Gastrocnemius medialis (tissue), 4 donors: ENCODE results near the gene ADAP1. TPM values are rescaled to one million over a fixed set of nuclear protein-coding genes. Genes with fewer than 3 reads are reported as not detected.

Experiments
- ATAC-seq, 2 donors: fragments of 150-250 bp; one replicate each; pipeline ENCODE4 v1.9.1; 2016
- DNase-seq, 2 donors: peaks; one replicate each; pipeline ENCODE4 v3.0.0-alpha.2; 2019
- H3K27ac ChIP-seq, 4 donors: fragments of 200-600 bp; sonication (generic); 1 replicate in 1 of 4; 2 replicates in 3 of 4; pipeline ENCODE4 v1.5.1; 2016 to 2018; ENCODE audit warnings: mild to moderate bottlenecking in 2 of 4, moderate library complexity in 1 of 4
- H3K27me3 ChIP-seq, 3 donors: fragments of 200-600 bp; sonication (generic) in 2 of 3; 1 replicate in 1 of 3; 2 replicates in 2 of 3; pipeline versions ENCODE4 v1.5.1 to v1.6.0; 2016 to 2019; ENCODE audit warnings: mild to moderate bottlenecking in 1 of 3, moderate library complexity in 1 of 3
- H3K36me3 ChIP-seq, 2 donors: fragments of 200-600 bp; sonication (generic) in 1 of 2; one replicate each; pipeline ENCODE4 v1.5.1; 2017 to 2018
- H3K4me1 ChIP-seq, 2 donors: fragments of 200-600 bp; sonication (generic) in 1 of 2; one replicate each; pipeline ENCODE4 v1.5.1; 2016 to 2017; ENCODE audit warnings: mild to moderate bottlenecking in 2 of 2
- H3K4me3 ChIP-seq, 4 donors: fragments of 200-600 bp; sonication (generic) in 3 of 4; 1 replicate in 1 of 4; 2 replicates in 3 of 4; pipeline ENCODE4 v1.5.1; 2016 to 2019; ENCODE audit warnings: mild to moderate bottlenecking in 2 of 4
- H3K9me3 ChIP-seq, 3 donors: fragments of 200-600 bp; sonication (generic) in 2 of 3; 1 replicate in 1 of 3; 2 replicates in 2 of 3; pipeline ENCODE4 v1.5.1; 2016 to 2019
- POLR2A ChIP-seq, 2 donors: fragments of 450-650 bp; IDR thresholded peaks; one replicate each; pipeline ENCODE4 v1.6.1; 2017; ENCODE audit warnings: antibody characterized with exemption in 2 of 2, mild to moderate bottlenecking in 2 of 2, moderate library complexity in 2 of 2
- in situ Hi-C, 4 donors: fragments of 200-750 bp; cut with MboI; loops; one replicate each; pipeline versions ENCODE4 v1.15.0 to v1.8.0; 2017; ENCODE audit warnings: low sequenced_read_pairs in 4 of 4
- intact Hi-C: fragments of 100-400 bp; cut with DNase I; formaldehyde crosslinking; loops from one replicate; pipeline ENCODE4 v1.15.1; 2023; ENCODE audit warnings: low total_unique reads
- total RNA-seq, 4 donors: library from RNA; depleted of rRNA; stranded (reverse); fragments of >200 nt; gene quantifications; one replicate each; pipeline versions ENCODE4 v1.1.0 to v1.2.3, GENCODE V29; 2016
- TF ChIP-seq, protein P1 (sequence below), 5 experiments: fragments of 450-650 bp in 3 of 5; fragments of 200-600 bp in 2 of 5; sonication (generic) in 2 of 5; IDR thresholded peaks in 4 of 5; conservative IDR thresholded peaks in 1 of 5; 1 replicate in 4 of 5; 2 replicates in 1 of 5; pipeline ENCODE4 v1.5.1; 2016 to 2019; ENCODE audit warnings: antibody characterized with exemption in 5 of 5, mild to moderate bottlenecking in 3 of 5, moderate library complexity in 3 of 5

Gene ADAP1
- total RNA-seq, 4 donors from 2014 or later: 0.71 to 5.0 (median 1.1) TPM

DNA sequence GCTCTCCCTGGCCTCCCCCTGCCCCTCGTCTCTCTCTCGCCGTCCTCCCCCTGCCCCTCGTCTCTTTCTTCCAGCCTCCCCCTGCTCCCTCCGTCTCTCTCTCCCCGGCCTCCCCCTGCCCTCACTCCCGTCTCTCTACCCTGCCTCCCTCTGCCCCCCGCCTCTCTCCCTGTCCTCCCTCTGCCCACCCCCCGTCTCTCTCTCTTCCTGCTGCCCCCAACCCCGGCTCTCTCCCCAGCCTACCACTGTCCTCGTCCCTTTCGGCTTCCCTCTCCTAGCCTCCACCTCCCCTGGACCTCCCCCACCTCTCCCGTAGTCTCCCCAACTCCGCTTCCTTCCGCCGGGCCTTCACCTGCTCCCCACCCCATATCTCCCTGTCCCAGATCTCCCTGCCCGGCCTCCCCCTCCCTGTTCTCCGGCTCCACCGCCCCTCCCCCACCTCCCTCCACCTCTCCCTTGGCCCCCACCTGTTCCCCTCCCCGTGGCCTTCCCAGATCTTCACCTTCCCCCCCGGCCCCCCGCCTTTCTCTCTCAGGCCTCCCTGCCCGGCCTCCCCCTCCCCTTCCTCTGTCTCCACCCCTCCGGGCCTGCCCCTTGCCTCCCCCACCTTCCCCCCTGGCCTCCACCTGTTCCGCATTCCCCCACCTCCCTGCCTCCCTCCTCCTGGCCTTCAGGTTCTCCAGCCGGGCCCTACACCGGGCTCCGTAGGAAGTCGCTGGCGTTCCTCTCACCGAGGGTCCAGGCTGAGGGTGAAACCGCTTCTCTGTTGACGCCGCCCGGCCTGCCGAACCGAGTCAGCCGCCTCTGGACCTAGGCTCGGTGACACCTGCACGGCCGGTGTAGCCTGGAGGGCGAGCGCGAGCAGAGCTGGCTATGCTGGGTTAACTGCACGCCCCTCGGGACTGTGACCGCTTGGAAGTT lies 76.9 kb downstream of the ADAP1 start:
- peak overlapping the region; percentile 94 to 97 (median 95) for H3K27ac ChIP-seq
- no peaks in the 10 kb centered on the region for H3K9me3 ChIP-seq
- no peak for DNase-seq
- H3K4me1 ChIP-seq: peaks cover 68 to 73% of the 10 kb centered on the region in 2 donors
- peaks cover 0 to 3% of the 10 kb centered on the region in 2 donors for H3K36me3 ChIP-seq
- intact Hi-C loops: loop anchor here (5.0 to 10.0 kb wide), 5 partner anchors 150 to 685 kb away; partner anchors contain the start of genes FAM20C and GPR146
- H3K27me3 ChIP-seq: no peaks in the 10 kb centered on the region
- in situ Hi-C loops: loop anchor here in 3 of 4 donors (10.0 kb wide), 2 partner anchors 53 to 93 kb away; no protein-coding TSS in a partner anchor
- ATAC-seq: no peak
- peak overlapping the region; percentile 80 to 91 (median 86) for H3K4me3 ChIP-seq
- TF ChIP-seq POLR2A (IDR thresholded peaks at IDR 0.05): no peak
- TF ChIP-seq, protein P1, sequence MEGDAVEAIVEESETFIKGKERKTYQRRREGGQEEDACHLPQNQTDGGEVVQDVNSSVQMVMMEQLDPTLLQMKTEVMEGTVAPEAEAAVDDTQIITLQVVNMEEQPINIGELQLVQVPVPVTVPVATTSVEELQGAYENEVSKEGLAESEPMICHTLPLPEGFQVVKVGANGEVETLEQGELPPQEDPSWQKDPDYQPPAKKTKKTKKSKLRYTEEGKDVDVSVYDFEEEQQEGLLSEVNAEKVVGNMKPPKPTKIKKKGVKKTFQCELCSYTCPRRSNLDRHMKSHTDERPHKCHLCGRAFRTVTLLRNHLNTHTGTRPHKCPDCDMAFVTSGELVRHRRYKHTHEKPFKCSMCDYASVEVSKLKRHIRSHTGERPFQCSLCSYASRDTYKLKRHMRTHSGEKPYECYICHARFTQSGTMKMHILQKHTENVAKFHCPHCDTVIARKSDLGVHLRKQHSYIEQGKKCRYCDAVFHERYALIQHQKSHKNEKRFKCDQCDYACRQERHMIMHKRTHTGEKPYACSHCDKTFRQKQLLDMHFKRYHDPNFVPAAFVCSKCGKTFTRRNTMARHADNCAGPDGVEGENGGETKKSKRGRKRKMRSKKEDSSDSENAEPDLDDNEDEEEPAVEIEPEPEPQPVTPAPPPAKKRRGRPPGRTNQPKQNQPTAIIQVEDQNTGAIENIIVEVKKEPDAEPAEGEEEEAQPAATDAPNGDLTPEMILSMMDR (IDR thresholded peaks at IDR 0.05 in 4 of 5, conservative IDR thresholded peaks at IDR 0.05 in 1 of 5): no peak

DNA sequence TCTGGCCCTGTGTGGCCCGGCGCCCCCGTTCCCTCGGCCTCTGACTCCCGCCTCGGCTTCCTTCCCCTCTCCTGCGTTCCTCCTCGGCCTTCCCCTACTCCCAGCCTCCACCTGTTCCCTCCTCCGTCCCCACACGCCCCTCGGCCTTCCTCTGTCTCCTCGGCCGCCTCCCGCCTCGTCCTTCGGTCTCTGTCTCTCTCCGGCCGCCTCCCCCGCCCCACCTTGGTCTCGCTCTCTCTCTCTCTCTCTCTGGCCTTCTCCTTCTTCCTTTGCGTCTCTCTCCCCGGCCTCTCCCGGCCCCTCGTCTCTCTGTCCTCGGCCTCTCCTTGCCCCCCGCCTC lies 77.5 kb downstream of the ADAP1 start:
- no peak for DNase-seq
- TF ChIP-seq, protein P1 (IDR thresholded peaks at IDR 0.05 in 4 of 5, conservative IDR thresholded peaks at IDR 0.05 in 1 of 5): no peak
- TF ChIP-seq POLR2A (IDR thresholded peaks at IDR 0.05): no peak
- in situ Hi-C loops: loop anchor here in 3 of 4 donors (10.0 kb wide), 2 partner anchors 52 to 92 kb away; no protein-coding TSS in a partner anchor
- Histone ChIP-seq H3K36me3 (peaks cover 0 to 9% of the 10 kb centered on the region in 2 donors), H3K9me3 (no peaks in the 10 kb centered on the region), H3K4me1 (peaks cover 64 to 67% of the 10 kb centered on the region in 2 donors), H3K27ac (peak overlapping the region; percentile 94 to 97 (median 95)), H3K4me3 (peak overlapping the region; percentile 80 to 91 (median 86)), H3K27me3 (no peaks in the 10 kb centered on the region)
- intact Hi-C loops: loop anchor here (1.0 to 10.0 kb wide), 6 partner anchors 64 to 685 kb away; partner anchors contain the start of genes FAM20C and GPR146
- peak; percentile 15 to 20 for ATAC-seq

DNA sequence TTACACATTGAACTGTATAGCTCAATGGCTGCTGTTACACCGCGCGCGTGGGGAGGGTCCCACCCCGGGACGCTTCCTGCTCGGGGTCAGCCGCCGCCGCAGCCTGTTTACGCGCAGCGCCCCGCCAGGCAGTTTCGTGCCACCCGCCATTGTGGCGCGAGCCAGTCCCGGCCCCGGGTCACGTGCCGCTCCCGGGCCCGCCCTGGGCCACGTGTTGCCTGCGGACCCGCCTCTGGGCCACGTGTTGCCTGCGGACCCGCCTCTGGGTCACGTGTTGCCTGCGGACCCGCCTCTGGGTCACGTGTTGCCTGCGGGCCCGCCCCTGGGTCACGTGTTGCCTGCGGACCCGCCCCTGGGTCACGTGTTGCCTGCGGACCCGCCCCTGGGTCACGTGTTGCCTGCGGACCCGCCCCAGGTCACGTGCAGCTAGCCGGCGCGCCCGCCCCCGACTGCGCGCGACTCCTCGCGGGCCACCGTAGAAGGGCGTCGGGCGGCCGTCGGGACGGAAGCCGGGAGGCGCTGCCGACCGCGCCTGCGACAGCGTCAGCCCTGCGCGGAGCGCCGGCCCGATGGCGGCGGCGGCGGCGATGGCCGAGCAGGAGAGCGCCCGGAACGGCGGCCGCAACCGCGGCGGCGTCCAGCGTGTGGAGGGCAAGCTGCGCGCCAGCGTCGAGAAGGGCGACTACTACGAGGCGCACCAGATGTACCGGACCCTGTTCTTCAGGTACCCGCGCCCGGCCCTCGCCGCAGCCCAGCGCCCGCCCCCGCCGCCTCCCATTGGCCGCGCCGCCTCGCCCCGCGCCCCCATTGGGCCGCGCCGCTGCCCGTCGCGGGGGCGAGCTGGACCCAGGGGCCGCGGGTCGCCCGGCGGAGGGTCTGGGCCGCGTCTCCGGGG lies 78.2 kb downstream of the ADAP1 start, which contains the start of gene GET4:
Gene GET4, plus strand, starts transcription at position 478 of the 895 bp plus-strand sequence. Its CDS starts 92 bp downstream, at position 570.
- Histone ChIP-seq H3K9me3 (no peaks in the 10 kb centered on the region), H3K4me1 (peaks cover 61% of the 10 kb centered on the region in 2 donors), H3K27ac (peak within 1 kb of the TSS; percentile 94 to 97 (median 96)), H3K4me3 (peak within 1 kb of the TSS; percentile 80 to 91 (median 86)), H3K27me3 (no peaks in the 10 kb centered on the region), H3K36me3 (peaks cover 0 to 13% of the 10 kb centered on the region in 2 donors)
- in situ Hi-C loops (loop anchor here in 3 of 4 donors (10.0 kb wide), 2 partner anchors 52 to 92 kb away; no protein-coding TSS in a partner anchor), intact Hi-C loops (loop anchor here (1.0 to 10.0 kb wide), 6 partner anchors 63 to 684 kb away; partner anchors contain the start of genes FAM20C and GPR146)
- ATAC-seq (peak; percentile 67), DNase-seq (peak; percentile 96 to 98)
- TF ChIP-seq POLR2A (IDR thresholded peaks at IDR 0.05): peak; percentile 93 to 97
- TF ChIP-seq, protein P1 (IDR thresholded peaks at IDR 0.05 in 4 of 5, conservative IDR thresholded peaks at IDR 0.05 in 1 of 5): peak in 3 of 5 experiments; percentile 37 to 69 (median 63)
